Measurements from ENCODE around the gene BCKDK. TPM values are rescaled to one million over a fixed set of nuclear protein-coding genes. Genes with fewer than 3 reads are reported as not detected.
A peak's percentile ranks its signal among the peaks of the same experiment; 100 is the strongest.

Gene BCKDK
- total RNA-seq, 1 donor from 2014 or later: 37.0 TPM

DNA sequence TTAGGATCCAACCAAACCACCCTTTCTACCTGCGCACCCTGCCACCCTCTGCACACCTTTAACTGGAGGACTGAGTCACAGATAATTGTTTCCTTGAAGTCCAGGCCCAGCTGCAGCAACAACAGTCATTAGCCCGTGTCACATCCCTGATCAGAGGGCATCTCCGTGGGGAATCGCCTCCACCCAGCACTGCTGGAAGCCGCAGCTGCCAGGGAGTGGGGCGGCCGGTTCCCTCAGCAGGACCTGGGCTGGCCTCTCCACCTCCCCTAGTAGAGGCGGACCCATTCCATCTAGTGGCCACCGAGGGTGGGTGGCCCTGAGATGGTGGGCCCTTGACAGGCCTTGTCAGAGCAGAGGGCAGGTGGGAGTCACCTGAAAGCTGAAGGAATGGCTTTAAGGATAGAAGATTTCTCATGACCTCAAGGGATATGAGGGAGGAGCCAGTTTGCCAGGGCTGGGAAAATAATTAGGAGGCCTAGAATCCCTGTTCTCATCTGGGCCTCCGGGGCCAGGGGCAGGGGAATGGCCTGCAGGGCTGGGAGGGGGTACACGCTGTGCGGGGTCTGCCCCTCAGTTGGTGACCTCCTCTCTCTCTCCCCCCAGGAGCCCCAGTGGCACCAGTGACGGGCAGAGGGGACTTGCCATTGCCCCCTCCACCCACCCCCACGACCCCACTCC, 25.7 kb upstream of the BCKDK start:
- TF ChIP-seq, protein P1, sequence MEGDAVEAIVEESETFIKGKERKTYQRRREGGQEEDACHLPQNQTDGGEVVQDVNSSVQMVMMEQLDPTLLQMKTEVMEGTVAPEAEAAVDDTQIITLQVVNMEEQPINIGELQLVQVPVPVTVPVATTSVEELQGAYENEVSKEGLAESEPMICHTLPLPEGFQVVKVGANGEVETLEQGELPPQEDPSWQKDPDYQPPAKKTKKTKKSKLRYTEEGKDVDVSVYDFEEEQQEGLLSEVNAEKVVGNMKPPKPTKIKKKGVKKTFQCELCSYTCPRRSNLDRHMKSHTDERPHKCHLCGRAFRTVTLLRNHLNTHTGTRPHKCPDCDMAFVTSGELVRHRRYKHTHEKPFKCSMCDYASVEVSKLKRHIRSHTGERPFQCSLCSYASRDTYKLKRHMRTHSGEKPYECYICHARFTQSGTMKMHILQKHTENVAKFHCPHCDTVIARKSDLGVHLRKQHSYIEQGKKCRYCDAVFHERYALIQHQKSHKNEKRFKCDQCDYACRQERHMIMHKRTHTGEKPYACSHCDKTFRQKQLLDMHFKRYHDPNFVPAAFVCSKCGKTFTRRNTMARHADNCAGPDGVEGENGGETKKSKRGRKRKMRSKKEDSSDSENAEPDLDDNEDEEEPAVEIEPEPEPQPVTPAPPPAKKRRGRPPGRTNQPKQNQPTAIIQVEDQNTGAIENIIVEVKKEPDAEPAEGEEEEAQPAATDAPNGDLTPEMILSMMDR (IDR thresholded peaks at IDR 0.05; ENCODE audit: unreplicated experiment): no peak

GRCh38 chr16:31083081-31083480, 25.1 kb upstream of the BCKDK start:
- no peak for DNase-seq (ENCODE audit: low spot score in 2 of 2, unreplicated experiment in 2 of 2)
- H3K36me3 Mint-ChIP-seq: peaks cover 17% of the 10 kb centered on the region
- no peaks in the 10 kb centered on the region for H3K4me1 Mint-ChIP-seq
- TF ChIP-seq, protein P1 (IDR thresholded peaks at IDR 0.05; ENCODE audit: unreplicated experiment): no peak
- H3K27me3 Mint-ChIP-seq (ENCODE audit: low read depth): no peaks in the 10 kb centered on the region
- no peaks in the 10 kb centered on the region for H3K9me3 Mint-ChIP-seq
- no peak overlapping the region for H3K27ac Mint-ChIP-seq
- H3K4me3 Mint-ChIP-seq: no peak overlapping the region

More for the DNA sequence above, 25.7 kb upstream of the BCKDK start:
- Mint-ChIP-seq H3K36me3 (peaks cover 22% of the 10 kb centered on the region), H3K27ac (peak overlapping the region; percentile 29), H3K27me3 (ENCODE audit: low read depth) (no peaks in the 10 kb centered on the region), H3K9me3 (no peaks in the 10 kb centered on the region), H3K4me1 (no peaks in the 10 kb centered on the region), H3K4me3 (no peak overlapping the region)
- no peak for DNase-seq (ENCODE audit: low spot score in 2 of 2, unreplicated experiment in 2 of 2)

- H3K36me3 Mint-ChIP-seq: peaks cover 16% of the 10 kb centered on the region
- TF ChIP-seq, protein P1 (IDR thresholded peaks at IDR 0.05; ENCODE audit: unreplicated experiment): no peak
- DNase-seq (ENCODE audit: low spot score in 2 of 2, unreplicated experiment in 2 of 2): no peak
These were observed 24.6 kb upstream of the BCKDK start for GRCh38 chr16:31083556-31083955.

GRCh38 chr16:31083981-31084380, 24.2 kb upstream of the BCKDK start:
- H3K4me3 Mint-ChIP-seq: no peak overlapping the region

More at GRCh38 chr16:31083556-31083955, 24.6 kb upstream of the BCKDK start:
- Mint-ChIP-seq H3K27ac (no peak overlapping the region), H3K9me3 (no peaks in the 10 kb centered on the region), H3K4me1 (no peaks in the 10 kb centered on the region), H3K27me3 (ENCODE audit: low read depth) (no peaks in the 10 kb centered on the region), H3K4me3 (no peak overlapping the region)

DNA sequence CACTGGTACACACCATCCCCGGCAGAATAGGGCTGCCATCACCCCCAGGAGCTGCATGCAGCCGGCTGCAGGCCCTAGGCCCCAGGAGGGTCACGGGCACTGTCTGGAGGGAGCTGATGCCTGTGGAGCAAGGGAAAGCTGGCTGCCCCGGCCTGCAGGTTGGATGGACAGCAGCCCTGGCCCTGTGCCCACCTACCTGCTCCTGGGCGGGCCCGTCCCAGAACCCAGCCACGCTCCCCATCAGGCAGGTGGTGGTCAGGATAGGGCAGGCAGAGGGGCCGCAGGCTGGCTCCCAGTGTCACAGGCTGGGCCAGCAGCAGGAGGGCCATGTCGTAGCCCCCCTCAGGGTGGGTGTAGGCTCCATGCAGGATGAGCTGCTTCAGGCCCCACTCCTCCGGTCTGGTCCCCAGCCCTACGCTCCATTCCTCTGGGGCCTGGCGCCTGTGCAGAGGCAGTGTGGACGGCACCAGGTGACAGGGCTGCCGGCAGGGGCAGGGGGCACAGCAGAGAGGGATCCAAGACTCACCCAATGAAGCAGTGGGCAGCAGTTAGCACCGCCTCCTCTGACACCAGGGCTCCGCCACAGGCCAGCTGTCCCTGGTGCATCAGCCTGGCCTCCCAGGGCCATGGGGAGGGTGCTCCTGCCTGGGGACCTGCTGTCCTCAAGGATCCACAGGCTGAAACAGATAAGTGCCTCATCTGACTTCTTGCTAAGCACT, 23.4 kb upstream of the BCKDK start:
- no peaks in the 10 kb centered on the region for H3K4me1 Mint-ChIP-seq
- no peaks in the 10 kb centered on the region for H3K27me3 Mint-ChIP-seq (ENCODE audit: low read depth)
- TF ChIP-seq, protein P1 (IDR thresholded peaks at IDR 0.05; ENCODE audit: unreplicated experiment): no peak
- no peaks in the 10 kb centered on the region for H3K9me3 Mint-ChIP-seq
- no peak overlapping the region for H3K27ac Mint-ChIP-seq
- H3K36me3 Mint-ChIP-seq: peaks cover 8% of the 10 kb centered on the region
- no peak overlapping the region for H3K4me3 Mint-ChIP-seq
- no peak for DNase-seq (ENCODE audit: low spot score in 2 of 2, unreplicated experiment in 2 of 2)

More at GRCh38 chr16:31083981-31084380, 24.2 kb upstream of the BCKDK start:
- Mint-ChIP-seq H3K9me3 (no peaks in the 10 kb centered on the region), H3K27me3 (ENCODE audit: low read depth) (no peaks in the 10 kb centered on the region), H3K36me3 (peaks cover 12% of the 10 kb centered on the region), H3K4me1 (no peaks in the 10 kb centered on the region), H3K27ac (no peak overlapping the region)
- no peak for DNase-seq (ENCODE audit: low spot score in 2 of 2, unreplicated experiment in 2 of 2)
- TF ChIP-seq, protein P1 (IDR thresholded peaks at IDR 0.05; ENCODE audit: unreplicated experiment): no peak
